Activated CD4-positive, alpha-beta T cell treated with anti-CD3 and anti-CD28 coated beads, Interleukin-2, amount 50 U/mL, for 24 hours (primary cell): ENCODE results near the gene FOXA3.
"Not testable (repeated sequence)": the region's sequence is repeated elsewhere in the genome, so short reads cannot be mapped to it uniquely, and the experiment has no call there.

Experiments used
- DNase-seq, 2 donors: peaks; one replicate each; pipeline ENCODE4 v3.0.0-alpha.2; 2020; ENCODE audit warnings: low read depth in 1 of 2, low spot score in 1 of 2

Gene FOXA3

GRCh38 chr19:45887200-45887710 lies 23.1 kb downstream of the FOXA3 start:
- no peak for DNase-seq

GRCh38 chr19:45889210-45889885 lies 25.2 kb downstream of the FOXA3 start:
- no peak for DNase-seq

GRCh38 chr19:45890877-45891276 lies 26.8 kb downstream of the FOXA3 start:
- DNase-seq = no peak

- no peak for DNase-seq
These were observed 31.4 kb downstream of the FOXA3 start for GRCh38 chr19:45895519-45895972.

- DNase-seq = not testable (repeated sequence)
These were observed 32.0 kb downstream of the FOXA3 start for GRCh38 chr19:45895983-45896599.

GRCh38 chr19:45897261-45897812 lies 33.2 kb downstream of the FOXA3 start:
- no peak for DNase-seq

GRCh38 chr19:45899253-45899652 lies 35.1 kb downstream of the FOXA3 start:
- DNase-seq = no peak

- no peak for DNase-seq
These were observed 35.9 kb downstream of the FOXA3 start for GRCh38 chr19:45899919-45900589.

GRCh38 chr19:45900738-45901431 lies 36.8 kb downstream of the FOXA3 start:
- DNase-seq = no peak

GRCh38 chr19:45901432-45901911 lies 37.3 kb downstream of the FOXA3 start:
- no peak for DNase-seq

- DNase-seq = peak in 1 of 2 donors; percentile 20
These were observed 38.0 kb downstream of the FOXA3 start, which contains the start of gene MYPOP for GRCh38 chr19:45901912-45902650. Gene MYPOP (minus strand): TSS chr19:45902613. CDS start chr19:45901773, 840 bp downstream.

GRCh38 chr19:45902651-45903625 lies 38.8 kb downstream of the FOXA3 start:
- DNase-seq = peak; percentile 99

- DNase-seq = no peak
These were observed 40.9 kb downstream of the FOXA3 start for GRCh38 chr19:45905011-45905410.

GRCh38 chr19:45906221-45906620 lies 42.1 kb downstream of the FOXA3 start:
- DNase-seq = no peak

- no peak for DNase-seq
These were observed 44.8 kb downstream of the FOXA3 start for GRCh38 chr19:45908956-45909355.

- no peak for DNase-seq
These were observed 47.2 kb downstream of the FOXA3 start for GRCh38 chr19:45911291-45911690.

- no peak for DNase-seq
These were observed 50.0 kb downstream of the FOXA3 start, which contains the start of gene NANOS2 for GRCh38 chr19:45913874-45914830. Gene NANOS2 (minus strand): TSS chr19:45914778. CDS start chr19:45914693, 85 bp downstream.
